SK-N-MC (cell line): Measurements from ENCODE around the gene CAMSAP1.

Source experiments
- EZH2 ChIP-seq: fragments of 200-600 bp; sonication (generic); IDR thresholded peaks from one replicate; pipeline ENCODE4 v1.6.1; 2017; ENCODE audit warnings: antibody characterized with exemption
- FOXP2 ChIP-seq: optimal IDR thresholded peaks from 2 replicates; pipeline ENCODE3; 2011; ENCODE audit warnings: mild to moderate bottlenecking, moderate library complexity; ENCODE audit not compliant: insufficient read depth; ENCODE audit errors: extremely low read length, control extremely low read depth
- POLR2AphosphoS5 ChIP-seq: IDR thresholded peaks from 2 replicates; pipeline ENCODE4 v1.6.1; 2012; ENCODE audit warnings: mild to moderate bottlenecking, low read depth, low read length, borderline replicate concordance

GRCh38 chr9:135778421-135778820, 128.9 kb downstream of the CAMSAP1 start:
- TF ChIP-seq POLR2AphosphoS5, result no peak
- TF ChIP-seq EZH2, result no peak
- TF ChIP-seq FOXP2, result no peak
